H9 (cell line): ENCODE data around the gene KLK13. TPM values are rescaled to one million over a fixed set of nuclear protein-coding genes. Genes with fewer than 3 reads are reported as not detected.

Experiments
- DNase-seq: peaks from one replicate; pipeline ENCODE4 v3.0.0-alpha.2; 2017
- H2AFZ ChIP-seq: one replicate; pipeline ENCODE4 v1.6.1; 2013; ENCODE audit warnings: mild to moderate bottlenecking, low read length, control low read depth, moderate library complexity
- H2AK5ac ChIP-seq: 2 replicates; pipeline ENCODE4 v1.6.1; 2013; ENCODE audit warnings: low read length, control low read depth, mixed read lengths; ENCODE audit not compliant: insufficient read length
- H2BK120ac ChIP-seq: one replicate; pipeline ENCODE4 v1.6.1; 2013; ENCODE audit warnings: low read depth, mild to moderate bottlenecking, low read length, control low read depth, inconsistent platforms; ENCODE audit not compliant: poor library complexity, severe bottlenecking
- H2BK12ac ChIP-seq: 2 replicates; pipeline ENCODE4 v1.6.1; 2013; ENCODE audit warnings: low read length, control low read depth, mixed read lengths, low read depth; ENCODE audit not compliant: insufficient read length
- H2BK15ac ChIP-seq: 2 replicates; pipeline ENCODE4 v1.6.1; 2013; ENCODE audit warnings: low read depth, low read length, control low read depth
- H2BK20ac ChIP-seq: one replicate; pipeline ENCODE4 v1.6.1; 2013; ENCODE audit warnings: low read depth, mild to moderate bottlenecking, low read length, control low read depth, inconsistent platforms; ENCODE audit not compliant: poor library complexity, severe bottlenecking
- H2BK5ac ChIP-seq: 2 replicates; pipeline ENCODE4 v1.6.1; 2013; ENCODE audit warnings: low read length, control low read depth, mixed read lengths; ENCODE audit not compliant: insufficient read length
- H3K14ac ChIP-seq: 2 replicates; pipeline ENCODE4 v1.6.1; 2013; ENCODE audit warnings: low read length, control low read depth; ENCODE audit not compliant: insufficient read depth
- H3K18ac ChIP-seq: 2 replicates; pipeline ENCODE4 v1.6.1; 2013; ENCODE audit warnings: low read depth, mild to moderate bottlenecking, mixed read lengths, low read length, control low read depth; ENCODE audit not compliant: insufficient read length
- H3K23ac ChIP-seq: 2 replicates; pipeline ENCODE4 v1.6.1; 2013; ENCODE audit warnings: low read length, control low read depth, mixed read lengths, low read depth; ENCODE audit not compliant: insufficient read length
- H3K23me2 ChIP-seq: 2 replicates; pipeline ENCODE4 v1.6.1; 2013; ENCODE audit warnings: low read depth, mild to moderate bottlenecking, mixed read lengths, low read length, control low read depth; ENCODE audit not compliant: insufficient read length, poor library complexity, severe bottlenecking
- H3K27ac ChIP-seq: 2 replicates; pipeline ENCODE4 v1.5.1; 2013; ENCODE audit warnings: low read length, control low read depth, mixed read lengths, low read depth; ENCODE audit not compliant: insufficient read length
- H3K27me3 ChIP-seq: 2 replicates; pipeline ENCODE4 v1.6.1; 2013; ENCODE audit warnings: low read length, control low read depth, inconsistent platforms; ENCODE audit not compliant: insufficient read depth
- H3K4ac ChIP-seq: 2 replicates; pipeline ENCODE4 v1.6.1; 2013; ENCODE audit warnings: low read depth, mild to moderate bottlenecking, control low read depth, inconsistent platforms, low read length, moderate library complexity
- H3K4me1 ChIP-seq: 2 replicates; pipeline ENCODE4 v1.6.1; 2013; ENCODE audit warnings: low read length, control low read depth, inconsistent platforms; ENCODE audit not compliant: insufficient read depth
- H3K4me2 ChIP-seq: 2 replicates; pipeline ENCODE4 v1.6.1; 2013; ENCODE audit warnings: low read length, control low read depth, mixed read lengths; ENCODE audit not compliant: insufficient read length, insufficient read depth
- H3K56ac ChIP-seq: 2 replicates; pipeline ENCODE4 v1.6.1; 2013; ENCODE audit warnings: low read depth, mild to moderate bottlenecking, mixed read lengths, low read length, control low read depth; ENCODE audit not compliant: insufficient read length
- H3K79me1 ChIP-seq: 2 replicates; pipeline ENCODE4 v1.6.1; 2013; ENCODE audit warnings: low read depth, mild to moderate bottlenecking, moderate library complexity, low read length, control low read depth, inconsistent platforms; ENCODE audit not compliant: insufficient read depth, poor library complexity, severe bottlenecking
- H3K79me2 ChIP-seq: 2 replicates; pipeline ENCODE4 v1.6.1; 2013; ENCODE audit warnings: low read length, control low read depth, inconsistent platforms; ENCODE audit not compliant: insufficient read depth
- H3K9ac ChIP-seq: 2 replicates; pipeline ENCODE4 v1.6.1; 2013; ENCODE audit warnings: low read length, control low read depth, mixed read lengths; ENCODE audit not compliant: insufficient read length; ENCODE audit errors: extremely low read depth
- H3K9me3 ChIP-seq: one replicate; pipeline ENCODE4 v1.6.1; 2013; ENCODE audit warnings: low read depth, low read length, inconsistent platforms; ENCODE audit not compliant: control insufficient read depth
- H3T11ph ChIP-seq: one replicate; pipeline ENCODE4 v1.6.1; 2013; ENCODE audit warnings: mild to moderate bottlenecking, low read length, control low read depth, inconsistent platforms
- H4K20me1 ChIP-seq: one replicate; pipeline ENCODE4 v1.6.1; 2013; ENCODE audit not compliant: control insufficient read depth, insufficient read length, insufficient read depth
- H4K5ac ChIP-seq: 2 replicates; pipeline ENCODE4 v1.6.1; 2013; ENCODE audit warnings: low read depth, mild to moderate bottlenecking, mixed read lengths, low read length, control low read depth; ENCODE audit not compliant: insufficient read length
- H4K8ac ChIP-seq: replicated peaks from 2 replicates; pipeline ENCODE4 v1.6.1; 2013; ENCODE audit warnings: low read length, control low read depth, mixed read lengths, low read depth; ENCODE audit not compliant: insufficient read length
- H4K91ac ChIP-seq: 2 replicates; pipeline ENCODE4 v1.6.1; 2013; ENCODE audit warnings: low read depth, mild to moderate bottlenecking, moderate library complexity, mixed read lengths, low read length, control low read depth; ENCODE audit not compliant: insufficient read length
- H3K27ac Mint-ChIP-seq, 3 experiments: 2 replicates in 2 of 3; 3 replicates in 1 of 3; pipeline ENCODE4 v1.8.0; 2020 to 2021; ENCODE audit warnings: mixed read lengths in 3 of 3, mild to moderate bottlenecking in 1 of 3, moderate library complexity in 1 of 3
- H3K27me3 Mint-ChIP-seq: 2 replicates; pipeline ENCODE4 v1.8.0; 2021; ENCODE audit warnings: low read depth, mild to moderate bottlenecking, moderate library complexity, mixed read lengths
- H3K36me3 Mint-ChIP-seq, 3 experiments: 2 replicates in 2 of 3; 3 replicates in 1 of 3; pipeline ENCODE4 v1.8.0; 2020 to 2021; ENCODE audit warnings: low read depth in 3 of 3, mixed read lengths in 3 of 3; ENCODE audit not compliant: insufficient read depth in 1 of 3
- H3K4me1 Mint-ChIP-seq, 2 experiments: 2 replicates each; pipeline ENCODE4 v1.8.0; 2020; ENCODE audit warnings: mixed read lengths in 2 of 2
- H3K4me3 Mint-ChIP-seq, 2 experiments: 2 replicates in 1 of 2; 3 replicates in 1 of 2; pipeline ENCODE4 v1.8.0; 2020 to 2021; ENCODE audit warnings: mild to moderate bottlenecking in 2 of 2, mixed read lengths in 2 of 2, moderate library complexity in 1 of 2
- H3K9me3 Mint-ChIP-seq, 2 experiments: 2 replicates in 1 of 2; 3 replicates in 1 of 2; pipeline ENCODE4 v1.8.0; 2020; ENCODE audit warnings: mild to moderate bottlenecking in 2 of 2, mixed read lengths in 2 of 2, moderate library complexity in 1 of 2
- CTCF ChIP-seq: fragments of 200-600 bp; sonication (generic); conservative IDR thresholded peaks from 3 replicates; pipeline ENCODE4 v1.8.0; 2021; ENCODE audit warnings: antibody characterized with exemption, mild to moderate bottlenecking
- WGBS: extraction: QIAGEN DNeasy Blood & Tissue Kit; methylation state at CpG from one replicate; pipeline ENCODE4 v1.1.7; 2013; ENCODE audit warnings: missing lambda C conversion rate, low lambda C conversion rate, mixed read lengths; ENCODE audit not compliant: insufficient read length; ENCODE audit errors: extremely low coverage; 5-methylcytosine and 5-hydroxymethylcytosine counted together
- long read RNA-seq: library from polyadenylated mRNA; unstranded; transcript quantifications from one replicate; pipeline ENCODE4 v2.0.0, GENCODE V29; 2020
- total RNA-seq: library from RNA; stranded (reverse); gene quantifications from 2 replicates; pipeline ENCODE4 v1.2.1, GENCODE V29; 2021

Gene KLK13
- 3.0 and 4.2 TPM in 2 replicates for total RNA-seq
- long read RNA-seq, partial matches to known transcripts = 0 of 3 reads
- long read RNA-seq, other reads (novel, unspliced or antisense) = 2 of 3 reads

- no peaks in the 10 kb centered on the region for H4K20me1 ChIP-seq
- H3K18ac ChIP-seq = no peak within 1 kb of the TSS
- no peaks in the 10 kb centered on the region for H3K27me3 ChIP-seq
- peak within 1 kb of the TSS; percentile 54 for H3K14ac ChIP-seq
- H2BK20ac ChIP-seq = no peak within 1 kb of the TSS
- peaks cover 5% of the 10 kb centered on the region for H3K23me2 ChIP-seq
- peak within 1 kb of the TSS; percentile 85 for H3K4me2 ChIP-seq
- peaks cover 10 to 13% of the 10 kb centered on the region in 2 experiments for H3K4me1 Mint-ChIP-seq
- no peak within 1 kb of the TSS for H4K91ac ChIP-seq
- no peak within 1 kb of the TSS for H2AFZ ChIP-seq
- H3K4me3 Mint-ChIP-seq = peak within 1 kb of the TSS; percentile 67 to 76
- no peak within 1 kb of the TSS for H3K56ac ChIP-seq
- no peak within 1 kb of the TSS for H3K23ac ChIP-seq
- peaks cover 9% of the 10 kb centered on the region for H3K27me3 Mint-ChIP-seq
- H3K9me3 Mint-ChIP-seq = no peaks in the 10 kb centered on the region; a peak in 3 of 5 replicates
- no peaks in the 10 kb centered on the region for H3K9me3 ChIP-seq
- H3K27ac Mint-ChIP-seq = no peak within 1 kb of the TSS
- H3K79me2 ChIP-seq = no peaks in the 10 kb centered on the region
- no peak within 1 kb of the TSS for H3K27ac ChIP-seq
- peaks cover 0 to 3% (median 0%) of the 10 kb centered on the region in 3 experiments; a peak in 2 of 7 replicates for H3K36me3 Mint-ChIP-seq
- no CpG with 5 or more reads among the region's 38 CpGs for WGBS
- H2AK5ac ChIP-seq = no peak within 1 kb of the TSS
- no peak within 1 kb of the TSS for H4K5ac ChIP-seq
- H3K4ac ChIP-seq = no peak within 1 kb of the TSS
- no peaks in the 10 kb centered on the region; the same call in 1 of the 2 replicates for H3K4me1 ChIP-seq
- no peak within 1 kb of the TSS for H2BK120ac ChIP-seq
- H2BK12ac ChIP-seq = no peak within 1 kb of the TSS
- H2BK5ac ChIP-seq = no peak within 1 kb of the TSS
- no peak within 1 kb of the TSS for H3T11ph ChIP-seq
- H2BK15ac ChIP-seq = no peak within 1 kb of the TSS
- DNase-seq = peak; percentile 84
- no peak within 1 kb of the TSS for H4K8ac ChIP-seq
- no peak within 1 kb of the TSS for H3K9ac ChIP-seq
- no peaks in the 10 kb centered on the region for H3K79me1 ChIP-seq
- no peak for TF ChIP-seq CTCF
Observed at GRCh38 chr19:51064534-51065220, at the start of gene KLK13. Gene KLK13 (minus strand): TSS chr19:51065092. CDS start chr19:51065067, 25 bp downstream.
